Ishikawa (cell line): Measurements from ENCODE around the gene DGKI.

Experiments used
- CEBPB ChIP-seq: IDR thresholded peaks from 2 replicates; pipeline ENCODE4 v1.6.1; 2012
- EGR1 ChIP-seq: IDR thresholded peaks from 2 replicates; pipeline ENCODE4 v1.6.1; 2012
- EP300 ChIP-seq: IDR thresholded peaks from 2 replicates; pipeline ENCODE4 v1.6.1; 2012; ENCODE audit warnings: borderline replicate concordance
- FOXM1 ChIP-seq: IDR thresholded peaks from 2 replicates; pipeline ENCODE4 v1.6.1; 2012; ENCODE audit warnings: low read depth, borderline replicate concordance
- MAX ChIP-seq: IDR thresholded peaks from 2 replicates; pipeline ENCODE4 v1.6.1; 2012
- RAD21 ChIP-seq: IDR thresholded peaks from 2 replicates; pipeline ENCODE4 v1.6.1; 2012; ENCODE audit warnings: low read depth
- REST ChIP-seq: IDR thresholded peaks from 2 replicates; pipeline ENCODE4 v1.6.1; 2012; ENCODE audit warnings: low read depth, mild to moderate bottlenecking
- TAF1 ChIP-seq: IDR thresholded peaks from 2 replicates; pipeline ENCODE4 v1.6.1; 2012; ENCODE audit warnings: low read depth, mild to moderate bottlenecking
- TEAD4 ChIP-seq: IDR thresholded peaks from 2 replicates; pipeline ENCODE4 v1.6.1; 2012
- USF1 ChIP-seq: IDR thresholded peaks from 2 replicates; pipeline ENCODE4 v1.6.1; 2012
- YY1 ChIP-seq: IDR thresholded peaks from 2 replicates; pipeline ENCODE4 v1.6.1; 2012; ENCODE audit warnings: low read depth

GRCh38 chr7:137579913-137580640 lies 266.7 kb downstream of the DGKI start:
- TF ChIP-seq MAX (no peak), YY1 (no peak), REST (no peak), RAD21 (no peak), EGR1 (no peak), FOXM1 (no peak), TAF1 (no peak), EP300 (no peak), USF1 (no peak), CEBPB (no peak), TEAD4 (no peak)
